Right lobe of liver (tissue), 6 donors: ENCODE measurements around the gene FOXK2. TPM values are rescaled to one million over a fixed set of nuclear protein-coding genes. Genes with fewer than 3 reads are reported as not detected.
A peak's percentile ranks its signal among the peaks of the same experiment; 100 is the strongest.

Experiments
- ATAC-seq, 4 donors: fragments of 200-7000 bp; cut with Tn5 transposase; one replicate each; pipeline ENCODE4 v1.9.1; 2020; ENCODE audit warnings: mild to moderate bottlenecking in 4 of 4, moderate library complexity in 4 of 4
- DNase-seq, 3 donors: peaks; one replicate each; pipeline ENCODE4 v3.0.0-alpha.2; 2020
- H3K27ac ChIP-seq, 3 donors: fragments of 200-600 bp; one replicate each; pipeline ENCODE4 v1.8.0; 2022
- H3K27me3 ChIP-seq, 2 donors: fragments of 200-600 bp; one replicate each; pipeline ENCODE4 v1.8.0; 2022
- H3K36me3 ChIP-seq, 4 donors: fragments of 200-600 bp; sonication (generic) in 1 of 4; one replicate each; pipeline versions ENCODE4 v1.5.1 to v1.8.0; 2017 to 2022; ENCODE audit warnings: control low read depth in 1 of 4
- H3K4me1 ChIP-seq, 4 donors: fragments of 200-600 bp; sonication (generic) in 1 of 4; one replicate each; pipeline versions ENCODE4 v1.5.1 to v1.8.0; 2017 to 2022; ENCODE audit warnings: control low read depth in 1 of 4
- H3K4me3 ChIP-seq, 3 donors: fragments of 200-600 bp; one replicate each; pipeline ENCODE4 v1.8.0; 2022
- H3K9me3 ChIP-seq, 4 donors: fragments of 200-600 bp; sonication (generic) in 1 of 4; one replicate each; pipeline versions ENCODE4 v1.5.1 to v1.8.0; 2017 to 2022; ENCODE audit warnings: control low read depth in 1 of 4
- POLR2A ChIP-seq: fragments of 450-650 bp; IDR thresholded peaks from one replicate; pipeline ENCODE4 v1.6.1; 2017; ENCODE audit warnings: antibody characterized with exemption, mild to moderate bottlenecking
- WGBS: methylation state at CpG from one replicate; pipeline ENCODE4 v1.1.6; 2018; ENCODE audit warnings: low coverage, low lambda C conversion rate; ENCODE audit not compliant: insufficient coverage; ENCODE audit errors: missing lambda C conversion rate; 5-methylcytosine and 5-hydroxymethylcytosine counted together
- intact Hi-C, 2 donors: fragments of 100-400 bp; cut with DNase I; formaldehyde crosslinking; loops; one replicate each; pipeline versions ENCODE4 v1.11.2 to v1.14.1; 2022
- total RNA-seq, 6 experiments: library from RNA; depleted of rRNA in 2 of 6; stranded (reverse); fragments of >200 nt in 2 of 6; fragmentation: NEBNext Ultra II Directional in 3 of 6; extraction: Animal tissue kit (Norgen Biotek cat#: 25700) in 3 of 6; gene quantifications; one replicate each; pipeline versions ENCODE4 v1.1.0 to v1.2.4, GENCODE V29; 2016 to 2023
- TF ChIP-seq, protein P1 (sequence below), 4 donors: fragments of 200-600 bp in 3 of 4; fragments of 450-650 bp in 1 of 4; IDR thresholded peaks; one replicate each; pipeline versions ENCODE4 v1.5.1 to v1.8.0; 2016 to 2022; ENCODE audit warnings: antibody characterized with exemption in 4 of 4, mild to moderate bottlenecking in 2 of 4
- donor health status: DM: no; HTN: yes; CAD: no.
- donor health status: DM: no; HTN: no; CAD: no.
- donor health status: DM: no; HTN: no; CAD: no.
- donor health status: DM: no; HTN: yes; CAD: no.
- donor health status: DM: no; HTN: yes; CAD: no.

Gene FOXK2
- total RNA-seq, 6 experiments from 2014 or later: 14.1 to 20.5 (median 16.1) TPM

DNA sequence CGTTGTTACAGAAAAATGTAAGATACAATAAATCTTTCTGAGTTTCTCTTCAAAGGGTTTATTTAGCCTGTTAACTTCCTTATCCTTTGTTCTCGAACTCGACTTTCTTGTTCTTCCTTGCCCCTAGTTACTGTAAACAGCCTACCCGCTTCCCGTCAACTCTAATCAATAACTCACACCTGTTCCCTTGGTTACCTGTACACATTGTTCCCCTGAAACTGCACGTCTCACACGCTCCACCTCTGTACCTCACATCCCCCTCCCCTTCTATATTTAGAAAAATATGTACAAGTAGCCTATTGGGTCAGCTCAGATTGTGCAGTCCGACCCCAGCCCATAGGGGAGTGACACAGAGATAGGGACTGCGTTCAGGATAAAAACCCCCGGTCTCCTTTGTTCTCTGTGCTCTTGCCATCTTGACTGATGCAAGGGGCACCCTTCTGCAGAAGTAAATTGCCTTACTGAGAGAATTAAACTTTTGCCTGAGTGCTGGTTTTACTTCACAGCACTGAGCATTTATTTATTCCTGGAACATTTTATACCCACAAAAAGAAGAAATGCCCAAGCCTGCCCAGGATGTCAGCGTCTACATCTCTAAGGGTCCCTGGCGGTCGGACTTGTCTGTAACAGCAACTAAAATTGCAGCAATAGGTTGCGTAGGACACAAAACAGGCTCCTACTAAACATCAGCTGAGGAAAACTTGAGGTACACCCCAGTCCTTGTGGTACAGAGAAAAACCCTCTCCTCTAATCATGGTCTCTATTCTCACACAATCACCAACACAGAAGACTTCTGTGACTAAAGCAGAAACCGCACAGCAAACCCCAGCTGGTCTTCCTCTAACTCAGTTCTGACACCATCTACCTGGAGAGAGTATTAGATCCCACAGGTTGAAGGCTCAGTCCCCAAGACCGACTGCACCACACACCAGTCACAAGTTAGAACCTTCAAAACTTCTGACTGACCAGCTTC, 117.4 kb downstream of the FOXK2 start:
- Histone ChIP-seq H3K4me1 (no peaks in the 10 kb centered on the region), H3K9me3 (no peaks in the 10 kb centered on the region), H3K27me3 (no peaks in the 10 kb centered on the region), H3K27ac (no peak overlapping the region), H3K36me3 (peaks cover 0 to 13% (median 6%) of the 10 kb centered on the region in 4 donors), H3K4me3 (no peak overlapping the region)
- DNase-seq (no peak), ATAC-seq (peak in 1 of 4 donors; percentile 48)
- TF ChIP-seq, protein P1, sequence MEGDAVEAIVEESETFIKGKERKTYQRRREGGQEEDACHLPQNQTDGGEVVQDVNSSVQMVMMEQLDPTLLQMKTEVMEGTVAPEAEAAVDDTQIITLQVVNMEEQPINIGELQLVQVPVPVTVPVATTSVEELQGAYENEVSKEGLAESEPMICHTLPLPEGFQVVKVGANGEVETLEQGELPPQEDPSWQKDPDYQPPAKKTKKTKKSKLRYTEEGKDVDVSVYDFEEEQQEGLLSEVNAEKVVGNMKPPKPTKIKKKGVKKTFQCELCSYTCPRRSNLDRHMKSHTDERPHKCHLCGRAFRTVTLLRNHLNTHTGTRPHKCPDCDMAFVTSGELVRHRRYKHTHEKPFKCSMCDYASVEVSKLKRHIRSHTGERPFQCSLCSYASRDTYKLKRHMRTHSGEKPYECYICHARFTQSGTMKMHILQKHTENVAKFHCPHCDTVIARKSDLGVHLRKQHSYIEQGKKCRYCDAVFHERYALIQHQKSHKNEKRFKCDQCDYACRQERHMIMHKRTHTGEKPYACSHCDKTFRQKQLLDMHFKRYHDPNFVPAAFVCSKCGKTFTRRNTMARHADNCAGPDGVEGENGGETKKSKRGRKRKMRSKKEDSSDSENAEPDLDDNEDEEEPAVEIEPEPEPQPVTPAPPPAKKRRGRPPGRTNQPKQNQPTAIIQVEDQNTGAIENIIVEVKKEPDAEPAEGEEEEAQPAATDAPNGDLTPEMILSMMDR (IDR thresholded peaks at IDR 0.05): no peak
- no peak for TF ChIP-seq POLR2A
- whole genome bisulfite sequencing: 62% methylated on average over 14 of the region's 16 CpGs
- intact Hi-C loops: no loop called here

DNA sequence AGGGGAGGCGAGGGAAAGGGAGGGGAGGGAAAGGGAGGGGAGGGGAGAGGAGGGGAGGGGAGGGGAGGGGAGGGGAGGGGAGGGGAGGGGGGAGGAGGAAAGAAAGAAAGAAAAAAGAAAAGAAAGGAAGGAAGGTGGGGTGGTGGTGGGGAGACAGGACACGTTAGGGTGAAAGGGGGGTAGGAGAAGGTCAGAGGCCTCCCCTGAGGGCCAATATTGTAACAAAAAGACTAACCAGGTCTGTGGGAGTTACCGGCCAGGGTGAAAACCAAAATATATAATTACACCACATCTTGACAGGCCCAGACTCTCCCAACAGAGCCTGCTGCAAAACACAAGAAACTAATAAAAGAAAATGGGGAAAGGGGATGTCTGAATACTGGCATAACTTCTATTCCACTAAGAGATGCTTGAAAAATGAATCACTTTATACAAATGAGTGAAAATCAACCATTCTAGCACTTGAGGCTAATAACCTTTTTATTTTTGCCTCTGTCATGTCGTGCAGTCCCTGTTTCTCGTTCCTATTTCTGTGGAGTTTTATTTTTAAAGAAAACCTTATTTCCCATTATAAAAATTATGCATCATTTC, 118.7 kb downstream of the FOXK2 start:
- DNase-seq: no peak
- H3K27ac ChIP-seq: no peak overlapping the region
- WGBS: 95% methylated on average over 4 of the region's 5 CpGs
- H3K4me3 ChIP-seq: no peak overlapping the region
- H3K9me3 ChIP-seq: no peaks in the 10 kb centered on the region
- ATAC-seq: no peak
- peaks cover 0 to 26% (median 11%) of the 10 kb centered on the region in 4 donors for H3K36me3 ChIP-seq
- H3K4me1 ChIP-seq: no peaks in the 10 kb centered on the region
- no peaks in the 10 kb centered on the region for H3K27me3 ChIP-seq
- TF ChIP-seq, protein P1 (IDR thresholded peaks at IDR 0.05): no peak
- TF ChIP-seq POLR2A: no peak
- intact Hi-C loops: no loop called here

DNA sequence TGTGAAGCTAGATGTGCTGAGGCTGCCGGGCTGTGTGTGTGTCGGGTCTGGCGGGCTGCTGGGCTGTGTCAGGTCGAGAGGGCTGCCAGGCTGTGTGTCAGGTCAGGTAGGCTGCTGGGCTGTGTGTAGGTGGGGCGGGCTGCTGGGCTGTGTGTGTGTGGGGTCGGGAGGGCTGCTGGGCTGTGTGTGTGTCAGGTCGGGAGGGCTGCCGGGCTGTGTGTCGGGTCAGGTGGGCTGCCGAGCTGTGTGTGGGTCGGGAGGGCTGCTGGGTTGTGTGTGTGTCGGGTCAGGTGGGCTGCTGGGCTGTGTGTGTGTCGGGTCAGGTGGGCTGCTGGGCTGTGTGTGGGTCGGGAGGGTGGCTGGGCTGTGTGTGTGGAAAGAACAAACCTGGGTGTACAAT, 120.1 kb downstream of the FOXK2 start:
- Histone ChIP-seq H3K4me1 (no peaks in the 10 kb centered on the region), H3K36me3 (peaks cover 0 to 38% (median 16%) of the 10 kb centered on the region in 4 donors), H3K27ac (no peak overlapping the region), H3K9me3 (no peaks in the 10 kb centered on the region), H3K4me3 (no peak overlapping the region), H3K27me3 (no peaks in the 10 kb centered on the region)
- WGBS: 94% methylated on average over 3 of the region's 14 CpGs
- TF ChIP-seq, protein P1 (IDR thresholded peaks at IDR 0.05): no peak
- TF ChIP-seq POLR2A: no peak
- intact Hi-C loops: no loop called here
- ATAC-seq: peak in 3 of 4 donors; percentile 15 to 52 (median 20)
- no peak for DNase-seq

DNA sequence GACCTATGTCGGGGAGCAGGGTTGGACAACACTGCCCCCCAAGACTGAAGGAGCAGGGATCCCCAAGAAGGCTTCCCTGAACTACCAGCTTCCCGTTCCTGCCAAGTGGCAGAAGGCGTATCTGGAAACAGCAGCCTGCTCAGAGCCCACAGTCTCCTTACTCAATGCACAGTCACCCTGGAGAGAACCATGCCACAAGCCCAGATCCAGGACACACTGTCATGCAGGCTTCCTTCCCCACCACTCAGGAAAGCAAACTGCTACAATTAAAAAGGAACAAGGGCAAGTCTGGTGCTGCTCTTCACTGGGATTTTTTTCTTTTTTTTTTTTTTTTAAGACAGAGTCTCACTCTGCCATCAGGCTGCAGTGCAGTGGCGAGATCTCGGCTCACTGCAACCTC, 120.5 kb downstream of the FOXK2 start:
- Histone ChIP-seq H3K36me3 (peaks cover 0 to 38% (median 16%) of the 10 kb centered on the region in 4 donors), H3K27me3 (no peaks in the 10 kb centered on the region), H3K9me3 (no peaks in the 10 kb centered on the region), H3K27ac (no peak overlapping the region), H3K4me1 (no peaks in the 10 kb centered on the region), H3K4me3 (no peak overlapping the region)
- ATAC-seq (peak in 2 of 4 donors; percentile 10 to 19), DNase-seq (peak in 1 of 3 donors; percentile 26)
- 85% methylated on average over 2 of the region's 5 CpGs for WGBS
- TF ChIP-seq, protein P1 (IDR thresholded peaks at IDR 0.05): no peak
- no peak for TF ChIP-seq POLR2A
- intact Hi-C loops: no loop called here
